Measurements from ENCODE around the gene TIAM2.

Gene TIAM2

GRCh38 chr6:155297669-155298068 is 302.6 kb downstream of the TIAM2 start:
- no peak for DNase-seq (ENCODE audit: low spot score)

GRCh38 chr6:155301867-155302266 is 306.8 kb downstream of the TIAM2 start:
- DNase-seq (ENCODE audit: low spot score): no peak

DNA sequence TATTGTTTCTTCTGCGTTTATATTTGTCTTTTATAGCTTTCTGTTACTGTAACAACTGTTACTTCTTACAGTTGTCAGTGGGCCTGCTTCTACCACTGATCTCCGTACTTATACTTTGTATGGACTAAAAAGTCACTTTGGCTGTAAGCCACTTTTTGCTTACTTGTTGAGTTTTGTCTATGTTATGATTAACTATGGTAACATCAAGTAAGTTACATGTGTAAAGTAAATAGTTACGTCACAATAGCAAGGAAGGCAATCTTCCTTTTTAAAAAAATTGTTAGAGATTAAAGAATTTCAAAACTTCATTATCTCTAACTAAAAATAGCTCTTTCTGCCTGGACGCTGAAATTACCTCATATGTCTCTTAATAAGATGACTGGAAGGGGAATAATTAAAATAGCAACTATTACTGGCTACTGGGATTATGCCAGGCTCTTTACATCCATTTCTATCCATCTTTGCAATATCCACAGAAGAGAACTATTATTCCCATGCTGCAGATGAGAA is 308.3 kb downstream of the TIAM2 start:
- no peak for DNase-seq (ENCODE audit: low spot score)

DNA sequence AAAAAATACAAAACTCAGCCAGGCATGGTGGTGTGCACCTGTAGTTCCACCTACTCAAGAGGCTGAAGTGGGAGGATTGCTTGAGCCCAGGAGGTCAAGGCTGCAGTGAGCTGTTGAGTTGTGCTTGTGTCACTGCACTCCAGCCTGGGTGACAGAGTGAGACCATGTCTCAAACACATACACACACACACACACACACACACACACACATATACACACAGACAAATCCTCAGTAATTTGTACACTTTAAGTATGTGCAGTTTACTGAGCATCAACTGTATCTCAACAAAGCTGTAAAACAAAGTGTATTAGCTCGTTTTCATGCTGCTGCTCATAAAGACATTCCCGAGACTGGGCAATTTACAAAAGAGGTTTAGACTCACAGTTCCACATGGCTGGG is 311.8 kb downstream of the TIAM2 start:
- DNase-seq (ENCODE audit: low spot score): no peak

Data from RKO (cell line).